GM18498 (cell line): Measurements from ENCODE around the gene CALCOCO1.
A peak's percentile ranks its signal among the peaks of the same experiment; 100 is the strongest.

Experiments
- ATAC-seq: cut with Tn5 transposase; IDR thresholded peaks from one replicate; pipeline ENCODE4 v1.9.1; 2021; ENCODE audit warnings: mild to moderate bottlenecking, moderate library complexity; ENCODE audit not compliant: unreplicated experiment

CALCOCO1 gene

DNA sequence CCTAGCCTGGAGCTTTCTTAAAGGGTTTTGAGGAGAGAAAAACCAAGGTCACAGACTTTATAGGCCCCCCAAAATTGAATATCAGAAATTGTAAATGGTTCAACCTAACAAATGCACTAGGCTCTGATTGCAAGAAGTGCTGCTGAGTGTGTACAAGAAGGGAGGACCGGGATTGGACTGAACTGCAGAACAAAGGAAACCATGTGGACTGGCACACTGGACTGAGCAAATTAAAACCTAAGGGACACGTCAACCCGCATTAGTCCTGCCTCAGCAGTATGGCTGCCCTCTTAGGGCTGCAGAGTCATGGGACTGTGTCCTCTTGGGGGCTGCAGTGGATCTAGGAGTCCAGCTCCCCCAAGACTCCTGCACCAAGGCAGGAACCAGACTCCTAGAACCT is 25.4 kb upstream of the CALCOCO1 start:
- no peak for ATAC-seq

DNA sequence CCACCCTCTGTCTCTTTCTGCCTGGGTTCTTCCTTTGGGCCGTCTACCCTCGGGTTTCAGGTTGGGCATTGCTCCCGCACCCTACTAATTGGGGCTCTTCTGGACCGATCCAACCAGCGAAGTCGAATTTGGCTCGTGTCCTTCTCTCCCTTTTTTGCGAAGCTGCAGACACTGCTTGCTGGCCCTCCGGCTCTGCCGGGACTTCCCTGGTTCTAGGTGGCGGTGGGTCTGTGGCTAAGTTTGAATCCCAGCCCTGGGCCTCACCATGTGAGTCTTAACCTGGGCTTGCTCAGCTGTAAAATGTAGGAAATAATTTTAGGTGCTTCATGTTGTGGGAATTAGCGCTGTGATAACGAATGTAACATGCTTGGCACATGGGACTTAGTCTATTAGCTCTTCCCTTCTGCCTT is 24.9 kb upstream of the CALCOCO1 start:
- ATAC-seq: no peak

GRCh38 chr12:53751336-53752191 is 24.3 kb upstream of the CALCOCO1 start, which contains the start of gene CISTR:
CISTR (minus strand) TSS chr12:53751979.
- ATAC-seq: peak; percentile 28

DNA sequence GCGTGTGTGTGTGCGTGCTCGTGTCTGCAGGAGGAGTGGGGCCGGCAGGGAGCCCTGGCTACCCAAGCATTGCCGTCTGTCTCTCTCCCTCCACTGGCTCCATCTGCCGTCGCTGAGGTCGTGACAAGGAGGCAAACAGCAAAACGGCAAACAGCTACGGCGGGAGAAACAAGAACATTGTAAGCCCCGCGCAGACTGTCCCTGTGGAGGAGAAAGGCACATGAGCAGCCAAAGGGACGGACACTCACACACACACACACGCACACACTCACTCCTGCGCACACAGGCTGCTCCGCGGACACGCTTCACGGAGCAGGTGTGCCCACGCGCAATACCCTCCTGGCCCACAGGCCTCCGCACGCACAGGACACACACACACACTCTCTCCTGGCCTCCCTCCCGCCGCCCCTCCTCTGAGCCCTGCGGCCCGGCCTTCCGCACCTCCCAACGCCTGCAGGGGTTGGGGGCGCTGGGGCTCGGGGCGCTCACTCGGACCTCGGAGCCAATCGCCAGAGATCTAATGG is 23.6 kb upstream of the CALCOCO1 start:
- peak; percentile 34 for ATAC-seq

- ATAC-seq: no peak
Observed at GRCh38 chr12:53749986-53750811, 22.9 kb upstream of the CALCOCO1 start.

DNA sequence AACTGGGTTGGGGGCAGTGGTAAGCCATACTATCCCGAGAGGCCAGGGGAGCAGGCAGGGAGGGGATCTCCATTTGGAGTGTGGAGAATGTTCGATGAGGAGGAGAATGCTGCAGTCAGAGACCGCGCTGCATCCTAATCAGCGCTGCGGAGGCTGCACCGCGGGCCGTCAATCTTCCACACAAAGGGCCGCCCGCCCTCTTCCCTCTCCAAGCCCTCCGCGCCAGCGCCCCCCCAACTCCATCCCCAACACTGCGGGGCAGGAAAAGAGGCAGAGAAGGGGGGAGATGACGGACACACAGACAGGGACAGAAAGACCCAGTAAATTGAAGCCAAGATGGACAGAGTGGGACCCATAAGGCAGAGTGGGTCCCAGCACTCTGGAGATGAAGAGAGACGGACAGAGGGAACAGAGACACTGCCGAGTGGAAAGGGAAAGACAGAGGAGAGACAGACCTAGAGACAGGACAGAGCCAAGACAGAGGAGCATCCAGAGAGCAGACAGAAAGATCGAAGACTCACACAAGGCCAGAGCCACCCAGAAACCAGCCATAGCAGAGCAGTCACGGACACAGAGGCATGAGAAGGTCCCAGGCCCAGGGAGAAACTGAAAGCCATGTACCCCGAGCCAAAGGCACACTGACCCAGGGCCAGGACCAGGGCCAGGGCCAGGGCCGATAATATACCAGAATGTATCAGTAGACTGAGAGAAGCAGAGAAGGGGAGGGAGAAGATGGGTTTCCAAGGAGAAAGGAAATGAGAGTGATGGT is 21.0 kb upstream of the CALCOCO1 start:
- no peak for ATAC-seq

- ATAC-seq: no peak
Observed at GRCh38 chr12:53747095-53747494, 19.8 kb upstream of the CALCOCO1 start.

DNA sequence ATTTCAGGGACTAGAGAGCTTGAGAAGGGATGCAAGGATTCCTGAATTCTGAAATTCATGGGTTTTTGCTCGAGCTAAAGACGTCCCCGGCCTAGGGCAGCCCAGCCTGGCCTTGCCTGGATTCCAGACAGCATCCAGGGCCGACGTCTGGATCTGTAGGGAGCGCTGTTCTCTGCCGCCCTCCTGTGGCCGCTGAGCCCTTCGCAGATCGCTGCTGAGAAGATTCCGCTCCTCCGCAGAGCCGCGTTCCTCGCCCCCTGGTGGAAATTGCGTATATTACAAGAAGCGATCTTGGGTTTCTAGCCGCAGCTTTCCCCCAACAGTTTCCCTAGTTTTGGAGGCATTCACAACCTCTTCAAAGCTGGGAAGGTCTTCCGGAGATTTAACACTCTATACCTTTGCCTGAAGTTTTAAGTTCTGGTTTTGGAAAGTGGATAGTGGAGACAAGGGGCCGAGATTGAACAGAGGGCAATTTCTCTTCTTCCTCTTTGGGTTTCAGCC is 19.4 kb upstream of the CALCOCO1 start:
- no peak for ATAC-seq

DNA sequence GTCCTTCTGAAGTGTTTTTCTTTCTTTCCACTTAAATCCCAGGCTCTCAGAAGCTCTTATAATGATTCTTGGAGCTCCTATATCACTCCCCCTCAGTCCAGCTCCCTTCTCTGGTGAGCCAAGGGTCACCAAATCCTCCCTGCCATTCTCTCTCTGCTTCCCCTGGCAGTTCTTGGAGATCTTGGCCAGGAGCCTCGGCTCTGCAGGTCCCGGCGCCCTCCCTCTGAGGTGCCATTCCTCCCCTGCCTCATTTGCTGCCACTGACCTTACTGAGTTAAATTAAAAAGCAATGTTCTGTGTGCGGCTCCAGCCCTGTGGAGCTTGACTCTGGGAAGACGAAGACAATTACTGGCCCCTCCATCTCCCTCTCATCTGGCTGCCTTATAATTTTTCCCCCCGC is 17.5 kb upstream of the CALCOCO1 start:
- ATAC-seq: no peak

- ATAC-seq: no peak
Observed at GRCh38 chr12:53744130-53744441, 16.8 kb upstream of the CALCOCO1 start.

- ATAC-seq: no peak
Observed at GRCh38 chr12:53743266-53744129, 16.2 kb upstream of the CALCOCO1 start.

- no peak for ATAC-seq
Observed at GRCh38 chr12:53740130-53740491, 12.9 kb upstream of the CALCOCO1 start.

DNA sequence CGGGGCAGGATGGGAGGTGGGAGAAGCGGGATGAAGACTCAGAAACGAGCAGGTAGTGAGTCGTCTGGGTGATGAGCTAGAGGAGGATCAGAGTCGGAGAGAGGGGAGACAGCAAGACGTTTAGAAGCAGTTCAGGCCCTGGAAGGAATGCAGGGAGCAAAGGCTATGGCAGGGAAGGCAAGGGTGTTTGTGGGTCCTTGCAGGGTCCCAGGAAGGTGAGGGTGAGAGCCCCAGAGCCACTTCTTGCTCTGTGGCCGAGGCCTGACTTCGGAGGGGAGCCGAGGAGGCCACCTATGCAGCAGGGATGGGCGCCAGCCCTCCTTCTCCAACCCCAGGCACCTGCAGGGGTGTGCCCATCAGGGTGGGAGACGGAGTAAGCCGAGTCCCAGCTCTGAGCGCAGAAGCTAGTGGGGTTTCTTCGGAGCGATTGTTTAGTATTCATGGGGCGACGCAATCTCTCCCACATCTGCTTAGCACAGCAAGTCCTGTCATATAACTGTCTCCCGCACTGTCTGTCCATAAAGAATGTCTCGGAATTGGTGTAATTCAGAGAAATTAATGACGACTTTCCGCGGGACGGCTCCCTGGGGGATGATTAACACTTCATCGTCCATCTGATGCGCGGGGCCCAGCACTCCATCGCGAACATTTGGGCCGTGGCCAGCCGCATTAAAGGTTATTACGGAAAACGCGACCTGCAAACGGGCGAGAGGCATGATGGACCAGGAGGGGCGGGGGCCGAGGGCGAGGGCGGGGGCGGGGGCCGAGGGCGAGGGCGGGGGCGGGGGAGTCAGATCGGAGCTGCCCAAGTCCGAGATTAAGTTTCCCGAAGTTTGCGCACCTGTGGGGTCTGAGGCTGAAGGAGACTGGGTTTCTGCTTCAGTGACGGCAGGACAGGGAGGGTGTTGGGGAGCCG is 12.2 kb upstream of the CALCOCO1 start:
- ATAC-seq: no peak

DNA sequence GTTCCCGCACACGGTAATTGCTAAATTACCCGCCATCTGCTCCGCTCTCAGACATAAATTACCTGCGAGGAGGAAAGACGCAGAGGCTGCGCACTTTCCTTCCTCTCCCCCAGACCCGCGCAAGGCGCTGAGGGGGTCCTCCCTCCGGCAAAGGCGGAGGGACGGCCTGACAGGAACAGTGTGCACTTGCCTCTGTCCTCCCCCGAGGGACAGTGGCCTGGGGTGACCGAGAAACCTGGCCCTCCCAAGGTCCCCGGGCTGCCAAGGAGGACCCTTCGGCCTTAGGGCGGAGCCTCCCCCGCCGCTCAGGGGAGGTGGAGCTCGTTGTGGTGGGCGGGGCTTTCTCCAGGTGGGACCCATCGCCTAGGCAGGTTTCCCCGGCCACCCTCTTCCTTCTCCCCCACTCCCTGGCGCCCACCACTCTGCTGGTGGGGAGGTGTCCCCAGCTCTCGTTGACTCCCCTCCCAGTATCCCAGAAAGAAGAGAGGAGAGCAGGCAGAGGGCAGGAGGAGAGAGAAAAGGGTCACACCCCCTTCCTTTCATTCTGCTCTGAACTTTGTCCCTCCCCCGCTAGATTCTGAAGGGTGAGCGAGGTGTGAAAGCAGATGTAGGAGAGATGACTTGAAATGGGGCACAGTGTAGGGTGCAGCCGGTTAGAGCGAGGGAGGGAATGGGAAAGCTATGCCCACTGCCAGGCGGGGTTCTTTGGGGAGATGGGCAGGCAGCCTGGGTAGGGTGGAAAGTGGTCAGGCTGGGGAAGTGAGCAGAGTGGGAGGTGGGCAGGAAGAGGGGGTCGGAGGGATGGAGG is 11.4 kb upstream of the CALCOCO1 start:
- no peak for ATAC-seq

DNA sequence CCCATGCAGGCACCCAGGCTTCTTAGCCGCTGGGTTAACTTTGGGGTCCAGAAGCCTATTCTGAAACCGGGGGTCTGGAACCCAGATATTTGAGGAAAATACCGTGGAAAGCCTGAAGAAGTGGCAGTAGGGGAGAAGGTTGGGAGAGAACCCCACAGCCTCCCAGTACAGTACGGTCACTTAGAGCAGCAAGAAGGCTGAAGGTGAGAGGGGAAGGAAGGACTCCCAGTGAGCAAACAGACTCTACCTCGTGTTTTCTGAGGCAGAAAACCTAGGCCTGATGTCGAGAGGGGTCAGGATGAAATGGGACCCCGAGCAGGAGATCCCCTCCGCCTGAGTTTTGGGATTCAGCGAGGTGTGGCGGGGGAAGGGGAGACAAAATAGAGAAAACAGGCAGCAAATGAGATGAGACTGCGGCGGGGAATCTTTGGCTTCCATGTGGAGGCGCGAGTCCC is 10.7 kb upstream of the CALCOCO1 start:
- ATAC-seq: no peak

DNA sequence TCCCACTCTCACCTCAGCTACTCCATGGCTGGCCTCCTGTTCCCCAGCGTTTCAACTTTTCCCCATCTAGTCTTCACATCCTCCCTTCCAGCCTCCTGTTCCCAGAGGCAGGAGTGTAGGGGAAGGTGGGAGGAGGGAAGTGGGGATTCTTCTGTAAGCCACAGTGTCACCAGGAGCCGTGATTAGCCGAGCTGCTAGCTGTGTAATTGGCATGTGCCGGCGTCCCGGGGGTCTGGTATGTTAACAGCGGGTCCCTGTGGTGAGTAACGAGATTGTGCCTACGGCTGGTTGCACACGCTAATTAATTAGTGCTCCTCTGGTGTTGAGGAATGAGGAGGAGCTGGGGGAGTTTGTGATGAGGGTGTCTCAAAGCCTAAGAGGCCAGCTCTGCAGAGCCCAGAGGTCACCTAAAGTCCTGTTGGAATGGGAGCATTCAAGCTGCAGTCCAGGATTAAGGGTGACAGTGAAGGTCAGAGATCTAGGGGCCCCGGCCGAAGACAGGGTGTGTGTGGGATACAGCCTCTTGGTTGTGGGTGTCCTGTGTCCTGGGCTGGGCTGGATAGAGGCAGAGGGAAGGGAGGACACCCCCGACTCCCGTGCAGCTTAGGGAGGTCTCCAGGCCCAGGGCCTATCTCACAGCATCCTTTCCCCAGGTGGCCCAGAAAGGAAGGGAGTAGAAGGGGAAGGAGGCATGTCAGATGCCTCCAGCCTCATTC is 10.0 kb upstream of the CALCOCO1 start:
- no peak for ATAC-seq

DNA sequence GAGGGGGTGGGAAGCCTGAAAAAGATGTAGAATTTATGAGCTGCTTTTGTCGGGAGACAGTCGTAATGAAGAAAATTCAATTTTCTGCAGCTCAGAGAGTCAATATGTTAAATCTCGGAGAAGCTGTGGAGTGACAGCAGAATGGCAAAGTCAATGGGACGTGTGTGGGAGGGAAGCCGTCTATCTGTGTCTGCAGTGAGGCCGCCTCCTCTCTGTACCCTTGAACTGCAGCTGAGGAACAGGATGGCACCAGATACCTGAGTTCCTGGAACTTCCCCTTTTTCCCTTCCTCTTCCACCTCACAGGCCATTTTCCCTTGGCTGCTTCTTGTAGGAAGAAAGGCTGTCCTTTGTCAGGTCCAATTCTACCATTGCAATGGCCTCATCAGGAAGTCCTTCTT is 9.3 kb upstream of the CALCOCO1 start:
- no peak for ATAC-seq
